ENCODE data around the gene RBM48.
"Not testable (repeated sequence)": the region's sequence is repeated elsewhere in the genome, so short reads cannot be mapped to it uniquely, and the experiment has no call there.

RBM48 gene

GRCh38 chr7:92528188-92528957 is at the start of gene RBM48, which contains the start of gene PEX1:
TSS of gene RBM48 (plus strand) at chr7:92528795. CDS start at chr7:92528814, 19 bp downstream.
TSS of gene PEX1 (minus strand) at chr7:92528520. CDS start at chr7:92528435, 85 bp downstream.
- peak; percentile 99 to 100 (median 99) for DNase-seq

GRCh38 chr7:92479146-92479545 is 49.4 kb upstream of the RBM48 start:
- not testable (repeated sequence) for DNase-seq

GRCh38 chr7:92483624-92484023 is 45.0 kb upstream of the RBM48 start:
- DNase-seq = not testable (repeated sequence)

- not testable (repeated sequence) for DNase-seq
These were observed 44.4 kb upstream of the RBM48 start for GRCh38 chr7:92484226-92484625.

- no peak for DNase-seq
These were observed 43.2 kb upstream of the RBM48 start for GRCh38 chr7:92485267-92485892.

GRCh38 chr7:92485974-92486373 is 42.6 kb upstream of the RBM48 start:
- no peak for DNase-seq

GRCh38 chr7:92487804-92488203 is 40.8 kb upstream of the RBM48 start:
- DNase-seq = no peak

- no peak for DNase-seq
These were observed 39.0 kb upstream of the RBM48 start for GRCh38 chr7:92489634-92490033.

- no peak for DNase-seq
These were observed 31.7 kb upstream of the RBM48 start for GRCh38 chr7:92496876-92497275.

GRCh38 chr7:92498557-92498956 is 30.0 kb upstream of the RBM48 start:
- DNase-seq = no peak

- DNase-seq = no peak
These were observed 24.8 kb upstream of the RBM48 start for GRCh38 chr7:92503767-92504166.

GRCh38 chr7:92504563-92504962 is 24.0 kb upstream of the RBM48 start:
- DNase-seq = no peak

GRCh38 chr7:92506363-92506762 is 22.2 kb upstream of the RBM48 start:
- no peak for DNase-seq

- DNase-seq = no peak
These were observed 19.6 kb upstream of the RBM48 start for GRCh38 chr7:92508946-92509345.

GRCh38 chr7:92513167-92513902 is 15.3 kb upstream of the RBM48 start:
- no peak for DNase-seq

- DNase-seq = no peak
These were observed 11.0 kb upstream of the RBM48 start for GRCh38 chr7:92517631-92518030.

GRCh38 chr7:92520024-92520423 is 8.6 kb upstream of the RBM48 start:
- no peak for DNase-seq

- DNase-seq = no peak
These were observed 5.5 kb upstream of the RBM48 start for GRCh38 chr7:92523110-92523509.

GRCh38 chr7:92527300-92528187 is 1.1 kb upstream of the RBM48 start:
- DNase-seq = peak; percentile 59 to 82 (median 76)

- DNase-seq = no peak
These were observed 316 bp downstream of the RBM48 start for GRCh38 chr7:92528958-92529264.

- DNase-seq = no peak
These were observed 6.0 kb downstream of the RBM48 start for GRCh38 chr7:92534572-92534971.

GRCh38 chr7:92543542-92543941 is 14.9 kb downstream of the RBM48 start:
- DNase-seq = not testable (repeated sequence)

- not testable (repeated sequence) for DNase-seq
These were observed 16.5 kb downstream of the RBM48 start for GRCh38 chr7:92545116-92545515.

Data from NCI-H1417 (cell line).